G401 (cell line): ENCODE data around the gene BEX2. TPM values are rescaled to one million over a fixed set of nuclear protein-coding genes. Genes with fewer than 3 reads are reported as not detected.
"Not testable (repeated sequence)": the region's sequence is repeated elsewhere in the genome, so short reads cannot be mapped to it uniquely, and the experiment has no call there.

Experiments
- DNase-seq: peaks from one replicate; pipeline ENCODE4 v3.0.0-alpha.2; 2015; ENCODE audit warnings: low spot score
- in situ Hi-C: cut with HindIII; loops from 2 replicates; pipeline ENCODE4 v1.10.0; 2016; ENCODE audit warnings: low sequenced_read_pairs, mixed read lengths
- total RNA-seq: library from RNA; depleted of rRNA; stranded (reverse); fragments of >200 nt; shearing (Covaris generic); gene quantifications from 2 replicates; pipeline ENCODE4 v1.2.3, GENCODE V29; 2014; rRNA removed

The BEX2 gene
- 101 and 163 TPM in 2 replicates for total RNA-seq

DNA sequence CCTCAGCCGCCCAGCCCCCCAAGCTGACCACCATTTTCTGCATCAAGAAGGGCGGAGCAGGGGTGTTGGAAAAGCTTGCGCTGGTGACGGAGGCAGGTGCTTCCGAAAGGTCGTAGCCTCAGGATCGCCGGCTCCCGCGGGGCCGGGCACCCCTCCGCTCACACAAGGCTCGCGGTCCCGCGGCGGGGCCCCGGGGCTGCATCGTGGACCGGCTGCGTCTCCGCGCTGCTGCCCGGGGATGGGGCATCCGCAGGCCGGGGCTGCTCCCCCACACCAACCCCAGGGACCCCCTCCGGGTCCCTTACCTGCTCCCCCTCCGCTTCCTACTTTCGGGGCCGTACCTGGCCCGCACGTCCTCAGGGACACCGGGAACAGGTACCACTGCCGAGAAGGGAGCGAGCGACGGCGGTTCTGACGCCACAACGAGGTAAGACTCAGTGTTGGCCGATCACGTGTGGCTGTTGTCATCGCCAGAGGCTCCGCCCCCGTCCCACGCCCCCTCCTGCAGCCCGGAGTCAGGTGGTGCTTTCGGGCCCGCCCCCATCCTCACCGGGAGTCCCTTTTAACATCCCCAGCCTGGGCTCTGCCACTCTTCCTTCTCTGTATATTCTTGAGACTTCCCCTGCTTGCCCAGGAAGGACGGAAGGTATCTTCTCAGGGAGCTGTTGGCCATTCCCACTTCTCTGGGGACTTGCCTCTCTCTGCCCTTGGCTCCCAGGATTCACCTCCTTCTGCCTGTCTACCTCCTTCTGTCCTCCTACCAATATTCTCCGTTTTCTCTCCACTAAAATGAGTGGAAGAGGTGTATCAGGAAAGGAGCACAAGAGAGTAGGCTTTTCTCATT lies at the start of gene BEX2:
TSS of gene BEX2 (minus strand) at position 436 of the 844 bp plus-strand sequence. CDS start 1,014 bp downstream, outside the sequence.
- in situ Hi-C loops = no loop called here
- DNase-seq = peak; percentile 92

DNA sequence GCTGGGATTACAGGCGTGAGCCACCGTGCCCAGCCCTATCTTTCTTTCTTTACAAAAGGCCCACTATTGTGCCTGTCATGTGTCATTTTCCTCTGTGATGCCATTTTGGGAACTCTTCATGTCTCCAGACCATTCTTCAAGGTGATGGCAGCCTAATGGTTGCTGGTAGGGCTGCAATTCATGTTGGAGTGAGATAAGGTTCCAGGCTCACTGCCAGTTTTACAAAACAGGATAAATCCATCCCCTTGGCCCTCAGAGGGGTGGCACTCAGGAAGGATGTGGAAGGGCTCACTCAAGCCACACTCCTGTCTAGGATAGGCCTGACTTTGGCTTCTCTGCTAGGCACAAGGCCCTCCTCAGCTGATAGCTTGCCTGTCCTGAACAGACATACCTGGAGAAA lies 49.3 kb upstream of the BEX2 start:
- no peak for DNase-seq
- in situ Hi-C loops = no loop called here

DNA sequence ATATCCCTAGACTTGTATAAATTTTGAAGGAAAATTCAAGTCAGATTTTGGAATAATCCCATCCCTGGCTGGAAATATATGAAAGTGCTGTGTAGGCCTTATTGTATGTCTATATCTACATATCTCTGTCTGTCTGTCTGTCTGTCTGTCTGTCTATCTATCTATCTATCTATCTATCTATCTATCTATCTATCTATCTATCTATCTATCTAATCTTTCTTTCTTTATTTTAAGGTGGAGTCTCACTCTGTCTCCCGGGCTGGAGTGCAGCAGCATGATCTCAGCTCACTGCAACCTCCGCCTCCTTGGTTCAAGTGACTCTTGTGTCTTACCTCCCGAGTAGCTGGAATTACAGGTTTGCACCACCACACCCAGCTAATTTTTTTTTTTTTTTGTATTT lies 48.8 kb upstream of the BEX2 start:
- in situ Hi-C loops, DNase-seq: not testable (repeated sequence)

DNA sequence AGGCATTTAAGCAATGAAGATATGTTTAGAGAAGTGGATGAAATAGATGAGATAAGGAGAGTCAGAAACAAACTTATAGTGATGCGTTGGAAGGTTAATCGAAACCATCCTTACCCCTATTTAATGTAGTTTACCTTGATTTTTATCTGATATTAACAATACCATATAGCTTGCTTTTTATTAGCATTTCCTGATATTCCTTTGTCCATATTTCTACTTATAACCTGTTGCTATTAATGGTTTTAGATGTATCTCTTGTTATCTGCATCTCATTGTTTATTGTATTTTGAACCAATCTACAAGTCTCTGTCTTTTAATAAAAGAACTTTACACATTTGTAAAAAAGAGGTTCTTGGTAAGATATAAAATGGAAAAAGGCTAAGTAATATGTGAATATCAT lies 47.1 kb upstream of the BEX2 start:
- in situ Hi-C loops = no loop called here
- no peak for DNase-seq

DNA sequence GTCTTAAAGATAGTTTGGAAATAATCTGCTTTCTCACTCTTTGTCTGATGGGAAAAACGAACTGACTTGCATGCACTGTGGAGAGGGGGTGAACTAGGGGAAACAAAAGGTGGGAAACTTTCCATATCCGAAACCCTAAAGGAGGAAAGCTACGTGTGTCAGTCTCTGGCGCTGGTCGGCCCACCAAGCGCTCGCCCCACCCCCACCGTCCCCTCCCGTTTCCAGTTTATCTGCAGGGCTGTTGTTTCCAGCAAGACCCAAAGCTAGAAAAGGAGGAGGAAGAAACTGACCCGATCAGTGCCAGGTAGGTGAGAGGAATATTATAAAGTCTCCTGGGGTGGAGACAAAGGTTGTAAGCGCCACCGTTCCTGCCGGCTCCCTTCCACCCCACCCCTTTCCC lies 46.1 kb upstream of the BEX2 start:
- in situ Hi-C loops = no loop called here
- DNase-seq = peak; percentile 53

GRCh38 chrX:103356130-103356798 lies 45.5 kb upstream of the BEX2 start, which contains the start of gene TCEAL9:
Gene TCEAL9 (plus strand): TSS chrX:103356506. CDS start chrX:103357685, 1,179 bp downstream.
- DNase-seq = peak; percentile 82
- in situ Hi-C loops = no loop called here

- no peak for DNase-seq
- in situ Hi-C loops = no loop called here
These were observed 37.0 kb upstream of the BEX2 start for GRCh38 chrX:103347682-103348397.

DNA sequence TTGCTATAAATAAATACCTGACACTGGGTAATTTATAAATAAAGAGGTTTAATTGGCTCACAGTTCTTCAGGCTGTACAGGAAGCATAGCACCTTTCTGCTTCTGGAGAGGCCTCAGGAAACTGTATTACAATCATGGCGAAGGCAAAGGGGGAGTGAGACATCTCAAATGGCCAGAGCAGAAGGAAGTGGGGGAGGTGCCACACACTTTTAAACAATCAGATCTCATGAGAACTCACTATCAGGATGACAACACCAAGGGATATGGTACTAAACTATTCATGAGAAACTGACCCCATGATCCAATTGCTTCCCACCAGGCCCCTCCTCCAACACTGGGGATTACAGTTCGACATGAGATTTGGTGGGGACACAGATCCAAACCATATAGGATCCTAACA lies 33.8 kb upstream of the BEX2 start:
- in situ Hi-C loops = no loop called here
- no peak for DNase-seq

DNA sequence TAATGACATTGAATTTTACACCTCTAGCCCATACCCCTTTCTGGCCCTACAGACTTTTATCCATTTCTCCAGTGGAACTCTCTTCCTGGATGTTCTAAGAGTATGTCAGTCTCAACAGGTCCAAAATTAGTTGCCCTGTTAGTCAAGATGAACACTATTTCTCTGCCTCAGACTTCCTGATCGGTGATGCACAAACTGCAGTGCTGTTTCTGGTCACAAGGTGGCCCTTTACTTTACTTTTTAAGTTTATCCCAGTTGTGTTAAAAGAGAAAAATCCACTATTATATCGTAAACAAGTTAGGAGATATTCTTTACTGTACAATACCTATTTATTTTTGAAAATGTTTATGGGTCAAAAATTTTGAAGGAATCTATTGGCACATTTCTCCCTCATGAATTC lies 32.3 kb upstream of the BEX2 start:
- DNase-seq = peak; percentile 56
- in situ Hi-C loops = no loop called here

- in situ Hi-C loops = no loop called here
- no peak for DNase-seq
These were observed 27.9 kb upstream of the BEX2 start for GRCh38 chrX:103338663-103339062.

- in situ Hi-C loops = no loop called here
These were observed 20.0 kb upstream of the BEX2 start for GRCh38 chrX:103330681-103331288.

DNA sequence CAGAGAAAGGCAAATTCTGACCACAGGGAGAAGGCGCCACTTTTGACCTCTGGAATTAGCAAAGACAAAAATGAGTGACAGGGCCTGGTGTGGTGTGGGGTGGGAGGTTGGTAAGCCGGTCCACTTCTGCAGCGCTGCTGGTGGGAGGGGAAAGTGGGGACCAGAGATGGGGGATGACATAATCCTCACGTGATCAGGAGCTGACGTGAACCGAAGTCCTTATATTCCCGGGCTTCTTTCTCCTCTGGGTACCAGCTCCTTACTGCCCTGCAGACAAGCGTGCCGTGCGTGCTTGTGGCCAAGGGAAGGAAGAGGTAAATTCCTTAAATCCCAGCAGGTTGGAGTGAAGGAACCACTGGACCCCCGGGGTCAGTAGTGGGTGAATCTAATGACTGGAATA lies 19.2 kb upstream of the BEX2 start, which contains the start of gene TCEAL7:
TSS of gene TCEAL7 (plus strand) at position 249 of the 400 bp plus-strand sequence. CDS start 1,165 bp downstream, outside the sequence.
- DNase-seq = peak; percentile 92
- in situ Hi-C loops = no loop called here

More at GRCh38 chrX:103330681-103331288, 20.0 kb upstream of the BEX2 start:
- peak; percentile 63 for DNase-seq

DNA sequence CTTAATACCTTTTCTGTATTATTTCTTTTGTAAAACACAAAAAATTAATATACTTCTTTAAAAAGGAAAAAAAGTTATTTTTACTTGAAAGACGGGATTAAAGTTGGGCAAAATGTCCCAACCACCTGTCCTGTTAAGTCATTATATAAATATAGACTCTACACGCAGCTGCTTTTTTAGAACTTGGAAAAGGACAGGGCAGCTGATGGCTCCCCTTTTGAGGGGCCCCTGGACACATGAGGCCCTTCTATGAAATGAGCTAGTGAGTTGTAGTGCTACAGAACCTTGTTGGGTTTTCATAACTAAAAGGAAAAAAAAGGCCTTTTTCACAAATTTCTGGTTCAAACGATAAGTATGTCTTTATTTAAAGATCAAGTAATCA lies 600 bp upstream of the BEX2 start:
- in situ Hi-C loops = no loop called here
- DNase-seq = no peak

GRCh38 chrX:103309860-103310554 lies 783 bp downstream of the BEX2 start:
- in situ Hi-C loops = no loop called here
- peak; percentile 19 for DNase-seq

- in situ Hi-C loops, DNase-seq: not testable (repeated sequence)
These were observed 5.1 kb downstream of the BEX2 start for GRCh38 chrX:103305666-103306065.

- no peak for DNase-seq
- in situ Hi-C loops = no loop called here
These were observed 6.1 kb downstream of the BEX2 start for GRCh38 chrX:103304705-103305104.

GRCh38 chrX:103293118-103293517 lies 17.7 kb downstream of the BEX2 start:
- in situ Hi-C loops = no loop called here
- DNase-seq = no peak

GRCh38 chrX:103279624-103280023 lies 31.2 kb downstream of the BEX2 start:
- in situ Hi-C loops = no loop called here
- DNase-seq = no peak

DNA sequence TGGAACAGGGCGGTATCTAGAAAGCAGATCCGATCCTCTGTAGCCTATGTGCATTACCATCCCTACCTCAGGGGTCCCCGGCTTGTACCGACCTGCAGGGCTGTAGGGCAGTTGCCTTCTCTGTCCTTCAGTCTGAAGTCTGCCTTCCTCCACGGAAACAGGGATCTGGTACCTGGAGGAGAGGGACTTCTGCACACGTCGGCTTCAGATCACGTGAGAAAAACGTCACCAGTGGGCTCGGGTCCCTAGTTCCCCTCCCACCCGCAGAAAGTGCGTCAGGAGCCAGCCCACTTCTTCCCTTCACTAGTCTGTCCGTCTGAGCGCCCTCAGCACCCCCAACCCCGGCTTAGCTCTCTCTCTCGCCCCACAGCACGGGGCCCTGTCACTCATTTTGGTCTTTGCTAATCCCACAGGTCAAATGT lies 34.2 kb downstream of the BEX2 start, which contains the start of gene TCEAL5:
TSS of gene TCEAL5 (minus strand) at position 170 of the 422 bp plus-strand sequence. CDS start 2,187 bp downstream, outside the sequence.
- DNase-seq = peak; percentile 93
- in situ Hi-C loops = no loop called here
